Kidney capillary endothelial cell (primary cell): ENCODE data around the gene KIDINS220.

Experiments used
- DNase-seq: peaks from one replicate; pipeline ENCODE4 v3.0.0-alpha.2; 2018; ENCODE audit warnings: low spot score

The KIDINS220 gene

GRCh38 chr2:8697190-8697589, 140.2 kb downstream of the KIDINS220 start:
- no peak for DNase-seq

GRCh38 chr2:8694737-8695136, 142.7 kb downstream of the KIDINS220 start:
- no peak for DNase-seq

GRCh38 chr2:8693157-8693821, 144.1 kb downstream of the KIDINS220 start:
- peak; percentile 11 for DNase-seq

- no peak for DNase-seq
These were observed 144.6 kb downstream of the KIDINS220 start for GRCh38 chr2:8692783-8693156.

GRCh38 chr2:8691859-8692437, 145.5 kb downstream of the KIDINS220 start:
- DNase-seq, result no peak

- DNase-seq, result peak; percentile 57
These were observed 151.6 kb downstream of the KIDINS220 start for GRCh38 chr2:8685697-8686358.

- DNase-seq, result peak; percentile 38
These were observed 152.3 kb downstream of the KIDINS220 start for GRCh38 chr2:8684878-8685696.

GRCh38 chr2:8684540-8684877, 152.9 kb downstream of the KIDINS220 start:
- peak; percentile 15 for DNase-seq

- DNase-seq, result peak; percentile 27
These were observed 154.4 kb downstream of the KIDINS220 start for GRCh38 chr2:8682719-8683667.

GRCh38 chr2:8681786-8682692, 155.4 kb downstream of the KIDINS220 start, which contains the start of gene ID2:
Gene ID2 (plus strand): TSS chr2:8682056. CDS start chr2:8682166, 110 bp downstream.
- peak; percentile 93 for DNase-seq

- peak; percentile 44 for DNase-seq
These were observed 156.3 kb downstream of the KIDINS220 start for GRCh38 chr2:8680822-8681760.

- peak; percentile 34 for DNase-seq
These were observed 157.3 kb downstream of the KIDINS220 start for GRCh38 chr2:8679827-8680731.

GRCh38 chr2:8679567-8679826, 157.9 kb downstream of the KIDINS220 start:
- peak; percentile 10 for DNase-seq
